GM18873 (cell line): ENCODE data around the gene PXK.
"Not testable (repeated sequence)": the region's sequence is repeated elsewhere in the genome, so short reads cannot be mapped to it uniquely, and the experiment has no call there.

ENCODE experiments used
- ATAC-seq: cut with Tn5 transposase; IDR thresholded peaks from one replicate; pipeline ENCODE4 v1.9.1; 2021; ENCODE audit warnings: mild to moderate bottlenecking, moderate library complexity, moderate number of reproducible peaks; ENCODE audit not compliant: unreplicated experiment, low FRiP score

The PXK gene

GRCh38 chr3:58411851-58412830, 79.4 kb downstream of the PXK start:
- ATAC-seq, result no peak

- ATAC-seq, result no peak
These were observed 82.0 kb downstream of the PXK start for GRCh38 chr3:58414538-58415197.

- no peak for ATAC-seq
These were observed 83.5 kb downstream of the PXK start for GRCh38 chr3:58416191-58416590.

GRCh38 chr3:58417075-58417474, 84.4 kb downstream of the PXK start:
- no peak for ATAC-seq

- ATAC-seq, result no peak
These were observed 85.5 kb downstream of the PXK start for GRCh38 chr3:58418227-58418626.

GRCh38 chr3:58419780-58420507, 87.3 kb downstream of the PXK start:
- ATAC-seq, result peak; percentile 50

DNA sequence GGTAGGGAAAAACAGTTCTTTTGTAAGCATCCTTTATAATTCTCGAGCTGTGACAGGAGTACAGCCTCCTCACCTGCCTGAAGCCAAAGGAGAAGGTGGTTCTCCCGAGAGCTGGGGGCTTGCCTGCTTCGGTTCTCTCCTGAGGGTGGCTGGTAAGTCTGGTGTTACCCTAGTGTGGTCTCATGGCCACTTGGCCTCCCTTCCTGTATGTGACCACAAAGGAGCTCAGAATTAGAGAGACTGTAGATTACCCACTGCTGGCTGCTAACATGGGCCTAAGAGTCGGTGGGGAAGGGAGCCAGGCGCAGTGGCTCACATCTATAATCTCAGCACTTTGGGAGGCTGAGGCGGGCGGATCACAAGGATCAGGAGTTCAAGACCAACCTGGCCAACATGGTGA, 88.3 kb downstream of the PXK start:
- no peak for ATAC-seq

DNA sequence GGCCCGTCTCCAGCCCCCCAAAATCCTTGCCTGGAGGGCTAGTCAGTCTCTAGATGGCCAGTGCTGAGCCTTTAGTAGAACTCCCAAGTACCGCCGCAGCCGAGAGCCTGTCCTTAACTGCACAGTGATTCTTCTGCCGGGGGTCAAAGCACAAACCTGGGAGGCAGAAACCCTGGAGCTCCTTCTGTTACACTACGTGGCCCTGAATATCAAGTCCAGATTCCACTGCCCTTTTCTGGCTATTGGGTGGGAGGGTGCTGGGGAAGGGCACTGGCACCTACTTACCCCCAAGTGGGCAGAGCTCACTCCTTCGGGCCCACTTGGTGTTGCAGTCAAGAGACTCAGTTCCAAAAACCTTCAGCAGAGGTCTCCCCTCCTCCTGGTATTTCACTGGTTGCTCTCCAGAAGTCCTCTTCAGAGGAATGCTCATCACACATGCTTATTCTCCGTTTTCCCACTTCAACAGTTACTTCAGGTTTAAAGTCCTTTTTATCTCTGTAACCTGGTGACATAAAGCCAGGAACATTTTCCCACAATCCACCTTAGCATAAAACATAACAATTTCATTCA, 90.1 kb downstream of the PXK start:
- no peak for ATAC-seq

- no peak for ATAC-seq
These were observed 91.9 kb downstream of the PXK start for GRCh38 chr3:58424613-58425012.

DNA sequence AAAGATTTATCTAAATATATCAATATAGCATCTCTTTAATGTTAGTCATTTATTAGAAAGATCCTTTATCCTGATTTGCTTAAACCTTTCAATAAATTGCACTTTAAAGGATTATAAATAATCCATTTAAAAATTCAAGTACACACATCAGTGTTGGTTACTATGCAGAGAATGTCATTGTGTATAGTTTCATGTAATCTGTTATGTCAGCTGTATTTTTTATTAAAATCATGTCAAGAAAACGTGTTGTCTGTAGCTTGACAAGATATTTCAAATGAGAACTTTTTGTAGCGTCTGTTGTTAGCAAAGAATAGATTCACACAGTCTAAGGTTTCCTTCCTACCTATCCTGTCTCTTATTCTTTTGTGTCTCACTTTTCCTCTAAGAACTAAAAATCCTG, 93.1 kb downstream of the PXK start:
- no peak for ATAC-seq

DNA sequence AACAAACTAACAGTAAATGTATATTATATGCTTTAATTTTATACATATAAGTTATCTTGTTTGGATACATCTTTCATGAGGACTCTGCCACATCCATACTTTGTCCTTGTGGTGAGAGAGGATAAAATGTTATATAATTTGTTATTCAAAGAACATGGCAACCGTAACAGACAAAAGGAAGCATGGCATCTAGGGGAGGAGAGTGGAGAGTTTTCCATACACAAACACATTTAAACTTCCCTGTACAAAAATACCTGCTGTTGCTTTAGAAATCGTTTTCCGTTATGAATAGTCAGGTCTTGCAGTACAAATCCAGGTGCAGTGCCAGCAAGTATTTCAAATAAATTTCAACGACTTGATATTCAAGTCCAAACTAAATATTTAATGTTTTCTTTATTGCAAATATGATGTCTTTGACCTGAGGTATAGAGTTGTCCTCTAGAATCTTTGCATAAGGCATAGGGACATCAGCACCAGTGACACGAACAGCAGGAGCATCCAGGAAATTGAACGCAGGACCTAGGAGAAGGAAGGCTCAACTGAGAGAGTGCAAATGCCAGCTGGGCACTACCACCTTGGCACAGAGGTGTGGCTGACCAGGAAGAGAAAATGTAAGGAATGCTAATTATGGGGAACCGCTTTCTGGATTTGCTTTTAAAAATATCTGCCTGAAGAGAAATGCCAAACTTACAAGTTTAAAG, 95.1 kb downstream of the PXK start:
- no peak for ATAC-seq

GRCh38 chr3:58429657-58430056, 97.0 kb downstream of the PXK start:
- ATAC-seq, result peak; percentile 44

DNA sequence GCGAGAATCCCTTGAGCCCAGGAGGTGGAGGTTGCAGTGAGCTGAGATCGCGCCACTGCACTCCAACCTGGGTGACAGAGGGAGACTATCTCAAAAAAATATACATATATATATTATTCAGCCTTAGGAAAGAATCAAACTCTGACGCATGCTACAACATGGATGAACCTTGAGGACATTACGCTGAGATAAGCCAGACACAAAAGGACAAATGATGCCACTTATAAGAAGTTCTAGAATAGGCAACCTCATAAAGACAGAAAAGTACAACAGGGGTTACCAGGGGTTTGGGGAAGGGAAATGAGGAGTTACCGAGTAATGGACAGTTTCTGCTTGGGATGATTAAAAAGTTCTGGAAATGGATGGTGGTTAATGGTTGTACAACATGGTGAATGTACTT, 100.2 kb downstream of the PXK start:
- ATAC-seq, result no peak

GRCh38 chr3:58433400-58434167, 100.9 kb downstream of the PXK start, which contains the start of gene PDHB:
PDHB (minus strand) TSS chr3:58433832; CDS start chr3:58433809, 23 bp downstream.
- peak; percentile 83 for ATAC-seq

GRCh38 chr3:58434168-58434504, 101.4 kb downstream of the PXK start:
- ATAC-seq, result no peak

GRCh38 chr3:58434511-58434910, 101.8 kb downstream of the PXK start:
- ATAC-seq, result no peak

DNA sequence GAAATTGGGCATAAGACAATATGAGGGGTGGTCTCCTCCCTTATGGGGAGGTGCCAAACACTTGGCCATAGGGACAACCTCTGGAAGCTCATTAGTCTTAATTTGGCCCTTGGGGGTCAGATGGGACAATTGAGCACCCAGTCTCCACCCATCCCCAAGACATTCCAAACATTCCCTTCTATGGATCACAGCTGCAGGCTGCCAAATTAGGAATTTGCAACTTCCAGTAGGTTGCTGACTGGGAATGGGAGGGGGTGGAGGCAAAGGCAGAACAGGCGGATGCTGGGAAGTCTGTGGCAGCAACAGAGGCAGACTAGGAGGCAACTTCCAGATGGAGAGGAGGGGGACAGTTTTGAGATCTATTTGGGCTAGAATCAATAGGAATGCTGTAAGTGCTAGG, 102.3 kb downstream of the PXK start:
- ATAC-seq, result no peak

DNA sequence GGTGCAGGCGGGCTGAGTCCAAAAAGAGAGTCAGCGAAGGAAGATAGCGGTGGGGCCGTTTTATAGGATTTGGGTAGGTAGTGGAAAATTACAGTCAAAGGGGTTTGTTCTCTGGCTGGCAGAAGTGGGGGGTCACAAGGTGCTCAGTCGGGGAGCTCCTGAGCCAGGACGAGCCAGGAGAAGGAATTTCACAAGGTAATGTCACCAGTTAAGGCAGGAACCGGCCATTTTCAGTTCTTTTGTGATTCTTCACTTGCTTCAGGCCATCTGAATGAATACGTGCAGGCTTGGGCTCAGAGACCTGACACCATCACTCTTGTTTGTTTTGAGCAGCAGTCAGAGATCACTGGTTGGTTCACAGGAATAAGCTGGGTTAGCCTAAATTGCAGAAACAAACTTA, 104.6 kb downstream of the PXK start:
- ATAC-seq, result not testable (repeated sequence)

DNA sequence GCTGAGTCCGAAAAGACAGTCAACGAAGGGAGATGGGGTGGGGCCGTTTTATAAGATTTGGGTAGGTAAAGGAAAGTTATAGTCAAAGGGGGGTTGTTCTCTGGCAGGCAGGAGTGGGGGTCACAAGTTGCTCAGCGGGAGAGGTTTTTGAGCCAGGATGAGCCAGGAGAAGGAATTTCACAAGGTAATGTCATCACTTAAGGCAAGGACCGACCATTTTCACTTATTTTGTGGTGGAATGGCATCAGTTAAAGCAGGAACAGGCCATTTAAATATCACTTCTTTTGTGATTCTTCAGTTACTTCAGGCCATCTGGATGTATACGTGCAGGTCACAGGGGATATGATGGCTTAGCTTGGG, 108.3 kb downstream of the PXK start:
- not testable (repeated sequence) for ATAC-seq
